Neural cell (in vitro differentiated cells): ENCODE measurements around the gene NIP7. TPM values are rescaled to one million over a fixed set of nuclear protein-coding genes. Genes with fewer than 3 reads are reported as not detected.
A peak's percentile ranks its signal among the peaks of the same experiment; 100 is the strongest.

Source experiments
- H2AFZ ChIP-seq: fragments of 200-600, 300-800 bp; sonication (generic), shearing (Covaris generic); 2 replicates; pipeline ENCODE4 v1.6.0; 2014; ENCODE audit warnings: low read depth, mild to moderate bottlenecking, antibody characterized with exemption, low read length, moderate library complexity
- H3F3A ChIP-seq: fragments of 200-600 bp; shearing (Covaris generic); 2 replicates; pipeline ENCODE4 v1.6.1; 2016; ENCODE audit warnings: mild to moderate bottlenecking, moderate library complexity, mixed read lengths, antibody characterized with exemption, low read length; ENCODE audit not compliant: insufficient read depth, poor library complexity, severe bottlenecking
- H3K27ac ChIP-seq: fragments of 200-600, 300-800 bp; sonication (generic), shearing (Covaris generic); 2 replicates; pipeline ENCODE4 v1.5.1; 2014; ENCODE audit warnings: mild to moderate bottlenecking, low read length, moderate library complexity
- H3K27me3 ChIP-seq: fragments of 300-800, 200-600 bp; sonication (generic), shearing (Covaris generic); 2 replicates; pipeline ENCODE4 v1.6.0; 2014; ENCODE audit warnings: mild to moderate bottlenecking, low read depth, low read length, moderate library complexity; ENCODE audit not compliant: insufficient read depth
- H3K36me3 ChIP-seq: fragments of 300-800, 200-600 bp; sonication (generic), shearing (Covaris generic); 2 replicates; pipeline ENCODE4 v1.5.1; 2014; ENCODE audit warnings: mild to moderate bottlenecking, antibody characterized with exemption, low read length, moderate library complexity; ENCODE audit not compliant: insufficient read depth
- H3K4me2 ChIP-seq: fragments of 300-800, 200-600 bp; sonication (generic), shearing (Covaris generic); 2 replicates; pipeline ENCODE4 v1.6.0; 2014; ENCODE audit warnings: mild to moderate bottlenecking, low read length
- H3K4me3 ChIP-seq: fragments of 300-800, 200-600 bp; sonication (generic), shearing (Covaris generic); 2 replicates; pipeline ENCODE4 v1.5.1; 2014; ENCODE audit warnings: mild to moderate bottlenecking, low read length, moderate library complexity
- H3K79me2 ChIP-seq: fragments of 200-600 bp; shearing (Covaris generic); replicated peaks from 2 replicates; pipeline ENCODE4 v1.6.0; 2014; ENCODE audit warnings: mild to moderate bottlenecking, low read length, moderate library complexity; ENCODE audit not compliant: insufficient read depth
- H3K9ac ChIP-seq: fragments of 300-800, 200-600 bp; sonication (generic), shearing (Covaris generic); 2 replicates; pipeline ENCODE4 v1.6.1; 2016; ENCODE audit warnings: mild to moderate bottlenecking, low read length, mixed read lengths
- H3K9me2 ChIP-seq: fragments of 200-600 bp; shearing (Covaris generic); 2 replicates; pipeline ENCODE4 v1.6.1; 2016; ENCODE audit warnings: mild to moderate bottlenecking, low read length, mixed read lengths; ENCODE audit not compliant: insufficient read depth
- H3K9me3 ChIP-seq: fragments of 200-600, 300-800 bp; sonication (generic), shearing (Covaris generic); 2 replicates; pipeline ENCODE4 v1.6.1; 2016; ENCODE audit warnings: mild to moderate bottlenecking, mixed run types, low read length, moderate library complexity, mixed read lengths
- H4K20me1 ChIP-seq: fragments of 200-600 bp; shearing (Covaris generic); 2 replicates; pipeline ENCODE4 v1.6.1; 2016; ENCODE audit warnings: mild to moderate bottlenecking, mixed run types; ENCODE audit not compliant: insufficient read depth
- EP300 ChIP-seq: fragments of 450-650 bp; conservative IDR thresholded peaks from 2 replicates; pipeline ENCODE4 v1.6.1; 2014; ENCODE audit warnings: antibody characterized with exemption, mild to moderate bottlenecking, moderate library complexity; ENCODE audit not compliant: poor library complexity, severe bottlenecking
- EZH2 ChIP-seq: fragments of 200-600, 300-800 bp; shearing (Covaris generic), sonication (generic); IDR thresholded peaks from 2 replicates; pipeline ENCODE4 v1.6.1; 2014; ENCODE audit warnings: antibody characterized with exemption, low read length, borderline replicate concordance, mild to moderate bottlenecking; ENCODE audit not compliant: insufficient read depth, poor library complexity, severe bottlenecking
- MXI1 ChIP-seq: fragments of 450-650 bp; conservative IDR thresholded peaks from 2 replicates; pipeline ENCODE4 v1.6.1; 2014; ENCODE audit warnings: antibody characterized with exemption, mild to moderate bottlenecking; ENCODE audit not compliant: poor library complexity, severe bottlenecking
- POLR2AphosphoS5 ChIP-seq: IDR thresholded peaks from 2 replicates; pipeline ENCODE4 v1.6.1; 2012
- RAD21 ChIP-seq: fragments of 450-650 bp; conservative IDR thresholded peaks from 2 replicates; pipeline ENCODE4 v1.6.1; 2014; ENCODE audit warnings: antibody characterized with exemption, mild to moderate bottlenecking, moderate library complexity
- SMC3 ChIP-seq: fragments of 450-650 bp; conservative IDR thresholded peaks from 2 replicates; pipeline ENCODE4 v1.6.1; 2014; ENCODE audit warnings: antibody characterized with exemption, mild to moderate bottlenecking, moderate library complexity; ENCODE audit not compliant: poor library complexity
- TAF1 ChIP-seq: IDR thresholded peaks from 2 replicates; pipeline ENCODE4 v1.6.1; 2012; ENCODE audit warnings: low read depth
- polyA plus RNA-seq: library from polyadenylated mRNA; depleted of rRNA; stranded (reverse); fragments of >200 nt; gene quantifications from 2 replicates; pipeline ENCODE4 v1.2.3, GENCODE V29; 2014
- TF ChIP-seq, protein P1 (sequence below): IDR thresholded peaks from 2 replicates; pipeline ENCODE4 v1.6.1; 2012; ENCODE audit warnings: borderline replicate concordance
- TF ChIP-seq, protein P2 (sequence below): fragments of 450-650 bp; IDR thresholded peaks from 2 replicates; pipeline ENCODE4 v1.5.1; 2014; ENCODE audit warnings: antibody characterized with exemption, mild to moderate bottlenecking, moderate library complexity; ENCODE audit not compliant: poor library complexity, severe bottlenecking

Gene NIP7
- polyA plus RNA-seq, 1 donor from 2014 or later = 15.8 TPM

DNA sequence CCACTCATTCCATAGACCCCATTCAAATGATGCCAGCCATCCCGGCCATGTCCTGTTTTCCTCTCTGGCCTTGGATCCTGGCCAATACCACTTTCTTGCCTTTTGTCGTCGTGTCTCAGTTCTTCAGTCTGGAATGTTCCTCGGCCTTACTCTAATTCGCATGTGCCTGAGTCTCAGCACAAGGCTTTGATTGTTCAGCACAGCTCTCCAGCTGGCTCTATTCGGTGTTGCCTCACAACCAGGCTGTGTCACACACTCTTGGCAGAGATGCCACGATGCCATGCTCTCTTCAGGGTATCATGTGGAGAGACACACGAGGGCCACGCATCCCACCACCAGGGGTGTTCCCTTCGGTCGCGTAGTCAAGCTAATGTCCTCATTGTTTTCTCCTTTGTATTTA, 30.3 kb upstream of the NIP7 start:
- no peaks in the 10 kb centered on the region for H3K27me3 ChIP-seq
- no peaks in the 10 kb centered on the region for H3K9me2 ChIP-seq
- H3K79me2 ChIP-seq = peaks cover 21% of the 10 kb centered on the region
- no peak overlapping the region for H3K4me2 ChIP-seq
- no peaks in the 10 kb centered on the region for H3K36me3 ChIP-seq
- H4K20me1 ChIP-seq = no peaks in the 10 kb centered on the region
- no peak overlapping the region for H3K9ac ChIP-seq
- no peaks in the 10 kb centered on the region for H3K9me3 ChIP-seq
- no peak overlapping the region for H3K4me3 ChIP-seq
- no peaks in the 10 kb centered on the region for H3F3A ChIP-seq
- TF ChIP-seq TAF1 = no peak
- no peak for TF ChIP-seq SMC3
- TF ChIP-seq, protein P1, sequence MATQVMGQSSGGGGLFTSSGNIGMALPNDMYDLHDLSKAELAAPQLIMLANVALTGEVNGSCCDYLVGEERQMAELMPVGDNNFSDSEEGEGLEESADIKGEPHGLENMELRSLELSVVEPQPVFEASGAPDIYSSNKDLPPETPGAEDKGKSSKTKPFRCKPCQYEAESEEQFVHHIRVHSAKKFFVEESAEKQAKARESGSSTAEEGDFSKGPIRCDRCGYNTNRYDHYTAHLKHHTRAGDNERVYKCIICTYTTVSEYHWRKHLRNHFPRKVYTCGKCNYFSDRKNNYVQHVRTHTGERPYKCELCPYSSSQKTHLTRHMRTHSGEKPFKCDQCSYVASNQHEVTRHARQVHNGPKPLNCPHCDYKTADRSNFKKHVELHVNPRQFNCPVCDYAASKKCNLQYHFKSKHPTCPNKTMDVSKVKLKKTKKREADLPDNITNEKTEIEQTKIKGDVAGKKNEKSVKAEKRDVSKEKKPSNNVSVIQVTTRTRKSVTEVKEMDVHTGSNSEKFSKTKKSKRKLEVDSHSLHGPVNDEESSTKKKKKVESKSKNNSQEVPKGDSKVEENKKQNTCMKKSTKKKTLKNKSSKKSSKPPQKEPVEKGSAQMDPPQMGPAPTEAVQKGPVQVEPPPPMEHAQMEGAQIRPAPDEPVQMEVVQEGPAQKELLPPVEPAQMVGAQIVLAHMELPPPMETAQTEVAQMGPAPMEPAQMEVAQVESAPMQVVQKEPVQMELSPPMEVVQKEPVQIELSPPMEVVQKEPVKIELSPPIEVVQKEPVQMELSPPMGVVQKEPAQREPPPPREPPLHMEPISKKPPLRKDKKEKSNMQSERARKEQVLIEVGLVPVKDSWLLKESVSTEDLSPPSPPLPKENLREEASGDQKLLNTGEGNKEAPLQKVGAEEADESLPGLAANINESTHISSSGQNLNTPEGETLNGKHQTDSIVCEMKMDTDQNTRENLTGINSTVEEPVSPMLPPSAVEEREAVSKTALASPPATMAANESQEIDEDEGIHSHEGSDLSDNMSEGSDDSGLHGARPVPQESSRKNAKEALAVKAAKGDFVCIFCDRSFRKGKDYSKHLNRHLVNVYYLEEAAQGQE = no peak
- TF ChIP-seq MXI1 = no peak
- TF ChIP-seq POLR2AphosphoS5 = no peak
- TF ChIP-seq, protein P2, sequence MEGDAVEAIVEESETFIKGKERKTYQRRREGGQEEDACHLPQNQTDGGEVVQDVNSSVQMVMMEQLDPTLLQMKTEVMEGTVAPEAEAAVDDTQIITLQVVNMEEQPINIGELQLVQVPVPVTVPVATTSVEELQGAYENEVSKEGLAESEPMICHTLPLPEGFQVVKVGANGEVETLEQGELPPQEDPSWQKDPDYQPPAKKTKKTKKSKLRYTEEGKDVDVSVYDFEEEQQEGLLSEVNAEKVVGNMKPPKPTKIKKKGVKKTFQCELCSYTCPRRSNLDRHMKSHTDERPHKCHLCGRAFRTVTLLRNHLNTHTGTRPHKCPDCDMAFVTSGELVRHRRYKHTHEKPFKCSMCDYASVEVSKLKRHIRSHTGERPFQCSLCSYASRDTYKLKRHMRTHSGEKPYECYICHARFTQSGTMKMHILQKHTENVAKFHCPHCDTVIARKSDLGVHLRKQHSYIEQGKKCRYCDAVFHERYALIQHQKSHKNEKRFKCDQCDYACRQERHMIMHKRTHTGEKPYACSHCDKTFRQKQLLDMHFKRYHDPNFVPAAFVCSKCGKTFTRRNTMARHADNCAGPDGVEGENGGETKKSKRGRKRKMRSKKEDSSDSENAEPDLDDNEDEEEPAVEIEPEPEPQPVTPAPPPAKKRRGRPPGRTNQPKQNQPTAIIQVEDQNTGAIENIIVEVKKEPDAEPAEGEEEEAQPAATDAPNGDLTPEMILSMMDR = no peak
- TF ChIP-seq EP300 = no peak
- TF ChIP-seq EZH2 = no peak
- no peak for TF ChIP-seq RAD21
- H3K27ac ChIP-seq = no peak overlapping the region
- no peak overlapping the region for H2AFZ ChIP-seq

DNA sequence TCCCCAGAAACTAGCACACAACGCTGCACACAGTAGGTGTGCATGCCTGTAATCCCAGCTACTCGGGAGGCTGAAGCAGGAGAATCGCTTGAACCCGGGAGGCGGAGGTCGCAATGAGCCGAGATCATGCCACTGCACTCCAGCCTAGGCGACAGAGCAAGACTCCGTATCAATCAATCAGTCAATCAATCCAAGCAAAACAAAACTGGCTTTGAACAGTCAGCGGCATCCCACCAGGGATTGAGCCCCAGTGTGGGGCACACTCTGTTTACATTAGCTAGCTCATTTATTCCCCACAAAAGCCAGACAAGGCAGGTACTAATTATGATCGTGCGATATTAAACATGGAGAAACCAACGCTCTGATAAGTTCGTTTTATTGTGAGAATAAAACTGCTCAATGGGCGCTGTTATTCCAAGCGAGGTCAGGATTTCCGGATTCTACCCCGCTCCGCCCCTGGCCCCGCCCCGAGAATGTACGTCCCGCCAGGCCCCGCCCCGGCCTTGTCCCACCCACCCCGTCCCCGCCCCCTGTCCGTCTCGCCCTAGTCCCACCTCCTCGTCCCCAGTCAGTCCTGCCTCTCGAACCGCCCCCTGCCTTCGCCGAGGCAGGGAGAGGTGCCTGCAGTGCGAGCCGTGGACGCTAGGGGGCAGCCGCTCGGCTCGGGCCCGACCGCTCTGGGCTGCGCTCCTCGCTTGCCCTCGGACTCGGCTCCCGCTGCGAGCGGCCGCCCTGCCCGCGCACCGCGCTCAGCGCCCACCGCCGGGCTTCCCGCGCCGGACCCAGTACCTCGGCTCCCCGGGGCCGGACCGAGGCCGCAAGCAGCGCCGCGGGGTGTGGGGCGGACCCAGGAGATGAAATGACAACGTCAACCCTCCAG, 28.7 kb upstream of the NIP7 start, which contains the start of gene VPS4A:
Gene VPS4A (plus strand): TSS at position 698 of the 880 bp plus-strand sequence. CDS start 162 bp downstream, at position 860.
- no peaks in the 10 kb centered on the region for H3K9me3 ChIP-seq
- peaks cover 2% of the 10 kb centered on the region for H3K36me3 ChIP-seq
- peak within 1 kb of the TSS; percentile 96 for H3K4me3 ChIP-seq
- peak; percentile 28 for TF ChIP-seq RAD21
- peak; percentile 80 for TF ChIP-seq MXI1
- TF ChIP-seq SMC3 = peak; percentile 49
- TF ChIP-seq, protein P1 = no peak
- TF ChIP-seq TAF1 = peak; percentile 56
- peak; percentile 87 for TF ChIP-seq POLR2AphosphoS5
- TF ChIP-seq, protein P2 = peak; percentile 90
- peak; percentile 46 for TF ChIP-seq EP300
- TF ChIP-seq EZH2 = no peak
- peak within 1 kb of the TSS; percentile 99 for H3K4me2 ChIP-seq
- H3K79me2 ChIP-seq = peaks cover 21% of the 10 kb centered on the region
- H3K27me3 ChIP-seq = no peaks in the 10 kb centered on the region
- H3K9ac ChIP-seq = peak within 1 kb of the TSS; percentile 84
- peak within 1 kb of the TSS; percentile 40 for H2AFZ ChIP-seq
- no peaks in the 10 kb centered on the region for H4K20me1 ChIP-seq
- no peaks in the 10 kb centered on the region for H3K9me2 ChIP-seq
- H3K27ac ChIP-seq = peak within 1 kb of the TSS; percentile 67
- no peaks in the 10 kb centered on the region for H3F3A ChIP-seq
